CD4-positive, alpha-beta T cell treated with Interferon alpha-2 for 1 hour (primary cell): ENCODE results near the gene PLA2G12B.
"Not testable (repeated sequence)": the region's sequence is repeated elsewhere in the genome, so short reads cannot be mapped to it uniquely, and the experiment has no call there.

Experiments used
- DNase-seq, 2 donors: peaks; one replicate each; pipeline ENCODE4 v3.0.0-alpha.2; 2020 to 2022

Gene PLA2G12B

DNA sequence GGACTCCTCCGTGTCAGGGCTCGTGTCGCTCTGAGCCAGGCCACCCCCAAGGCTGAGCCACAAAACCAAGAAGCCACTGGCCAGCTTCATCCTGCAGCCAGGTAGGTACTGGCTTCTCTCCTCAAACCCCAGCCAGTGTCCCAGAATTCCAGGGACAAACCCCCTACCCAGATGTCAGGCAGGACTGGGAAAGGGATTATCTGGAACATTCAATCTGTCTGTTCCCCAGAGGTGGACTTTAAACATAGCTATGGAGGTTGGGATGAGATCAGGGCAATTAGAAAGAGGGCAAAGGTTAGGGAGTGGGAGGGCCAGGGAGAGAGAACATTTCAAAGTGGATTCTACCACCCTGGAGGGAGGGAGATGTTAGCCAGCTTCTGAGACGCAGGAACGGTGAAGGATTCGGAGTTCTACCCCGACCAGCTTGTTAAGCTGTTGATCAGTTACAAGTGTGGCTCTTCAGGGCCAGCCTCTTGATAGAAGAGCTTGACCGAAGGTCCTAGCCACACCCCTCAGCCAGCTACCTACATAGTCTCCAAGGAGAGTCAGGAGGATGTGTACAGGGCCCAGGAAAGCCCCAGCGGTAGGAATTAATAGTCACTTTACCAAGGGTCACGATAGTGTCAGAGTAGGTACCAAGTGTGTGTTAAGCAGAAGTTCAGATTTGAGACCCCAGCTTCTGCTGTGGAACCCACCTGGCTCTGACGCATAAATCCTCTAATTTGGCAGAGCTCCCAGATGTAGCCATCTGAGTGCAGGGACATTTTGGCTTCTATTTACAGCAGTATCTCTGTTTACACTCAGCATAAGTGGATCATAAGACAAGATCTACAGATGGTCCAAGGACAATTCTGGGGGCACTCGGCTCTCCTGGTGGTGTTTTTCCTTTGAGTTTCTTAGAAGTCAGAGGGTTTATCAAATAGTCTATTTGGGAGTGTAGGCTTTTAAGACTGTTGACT, at the start of gene PLA2G12B:
Gene PLA2G12B (minus strand): TSS at position 211 of the 959 bp plus-strand sequence. CDS start 121 bp downstream, at position 90.
- DNase-seq, result no peak

DNA sequence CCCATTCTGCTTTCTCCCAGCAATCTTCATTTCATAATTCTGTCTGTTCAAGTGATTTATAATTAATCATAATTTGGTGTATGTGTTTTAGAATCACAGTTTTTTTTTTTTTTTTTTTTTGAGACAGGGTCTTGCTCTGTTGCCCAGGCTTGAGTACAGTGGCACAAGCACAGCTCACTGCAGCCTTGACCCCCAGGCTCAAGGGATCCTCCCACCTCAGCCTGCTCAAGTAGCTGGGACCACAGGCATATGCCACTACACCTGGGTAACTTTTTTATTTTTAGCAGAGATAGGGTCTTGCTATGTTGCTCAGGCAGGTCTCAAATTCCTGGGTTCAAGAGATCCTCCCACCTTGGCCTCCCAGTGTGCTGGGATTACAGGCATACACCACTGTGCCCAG, 49.2 kb upstream of the PLA2G12B start:
- DNase-seq, result no peak

- DNase-seq, result no peak
These were observed 46.4 kb upstream of the PLA2G12B start for GRCh38 chr10:73000973-73001372.

GRCh38 chr10:72997099-72997498, 42.5 kb upstream of the PLA2G12B start:
- DNase-seq, result no peak

GRCh38 chr10:72995459-72995858, 40.9 kb upstream of the PLA2G12B start:
- DNase-seq, result not testable (repeated sequence)

- DNase-seq, result not testable (repeated sequence)
These were observed 35.2 kb upstream of the PLA2G12B start for GRCh38 chr10:72989771-72990170.

DNA sequence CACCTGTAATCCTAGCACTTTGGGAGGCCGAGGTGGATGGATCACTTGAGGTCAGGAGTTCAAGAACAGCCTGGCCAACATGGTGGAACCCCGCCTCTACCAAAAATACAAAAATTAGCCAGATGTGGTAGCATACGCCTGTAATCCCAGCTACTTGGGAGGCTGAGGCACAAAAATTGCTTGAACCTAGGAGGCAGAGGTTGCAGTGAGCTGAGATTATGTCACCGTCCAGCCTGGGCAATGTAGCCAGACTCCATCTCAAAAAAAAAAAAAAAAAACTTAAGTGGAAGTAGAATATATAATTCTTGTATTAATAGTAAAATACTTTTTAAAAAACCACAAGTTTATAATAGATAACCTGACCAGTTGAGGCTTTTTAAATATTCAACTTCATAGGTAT, 30.0 kb upstream of the PLA2G12B start:
- DNase-seq, result not testable (repeated sequence)

- DNase-seq, result no peak
These were observed 27.4 kb upstream of the PLA2G12B start for GRCh38 chr10:72981882-72982529.

- no peak for DNase-seq
These were observed 26.6 kb upstream of the PLA2G12B start for GRCh38 chr10:72981028-72981881.

DNA sequence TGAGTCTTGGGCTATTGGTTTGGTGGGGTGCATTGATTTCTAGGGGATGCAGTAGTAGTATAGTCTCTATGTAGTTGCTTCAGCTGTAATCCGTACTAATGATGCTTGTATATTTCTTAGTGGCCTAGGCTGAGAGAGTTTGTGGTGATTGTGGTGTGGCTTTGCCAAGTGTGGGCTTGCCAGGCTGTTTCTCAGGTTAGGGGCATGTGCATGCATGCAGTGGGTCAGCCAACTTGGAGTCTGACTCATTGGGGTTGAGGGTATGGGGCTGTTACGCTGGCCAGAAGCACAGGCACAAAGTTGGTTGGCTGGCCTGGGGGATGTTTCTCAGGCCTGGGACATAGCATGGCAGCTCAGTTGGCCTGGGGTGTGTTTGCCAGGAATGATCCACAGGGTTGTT, 25.7 kb upstream of the PLA2G12B start:
- DNase-seq, result no peak

GRCh38 chr10:72979709-72980108, 25.1 kb upstream of the PLA2G12B start:
- no peak for DNase-seq

DNA sequence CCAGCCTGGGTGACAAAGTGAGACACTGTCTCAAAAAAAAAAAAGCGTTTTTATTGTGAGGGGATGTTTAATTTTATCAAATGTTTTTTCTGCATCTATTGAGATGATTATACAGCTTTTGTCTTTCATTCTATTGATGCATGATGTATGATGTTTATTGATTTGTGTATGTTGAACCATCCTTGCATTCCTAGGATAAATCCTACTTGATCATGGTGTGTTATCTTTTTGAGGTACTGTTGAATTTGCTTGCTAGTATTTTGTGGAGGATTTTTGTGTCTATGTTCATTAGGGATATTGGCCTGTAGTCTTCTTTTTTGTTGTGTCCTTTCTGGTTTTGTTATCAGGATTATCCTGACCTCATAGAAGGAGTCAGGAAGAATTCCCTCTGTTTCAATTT, 22.3 kb upstream of the PLA2G12B start:
- no peak for DNase-seq

GRCh38 chr10:72956001-72956400, 1.4 kb upstream of the PLA2G12B start:
- no peak for DNase-seq

DNA sequence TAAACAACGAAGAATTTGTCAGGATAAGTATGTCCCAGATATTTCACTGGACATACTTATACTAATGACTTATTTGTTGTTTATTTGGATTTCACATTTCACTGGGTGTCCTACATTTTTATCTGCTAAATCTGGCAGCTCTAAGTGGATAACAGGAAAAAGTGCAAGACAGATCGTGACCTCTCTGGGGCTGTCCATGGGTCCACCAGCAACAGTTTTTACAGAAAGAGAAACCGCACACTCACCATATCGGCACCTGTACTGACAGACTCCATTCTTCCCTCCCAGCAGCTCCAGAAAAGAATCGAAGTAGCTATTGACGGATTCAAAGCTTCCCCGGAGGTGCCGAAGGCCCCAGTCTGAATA, 393 bp downstream of the PLA2G12B start:
- DNase-seq, result no peak

DNA sequence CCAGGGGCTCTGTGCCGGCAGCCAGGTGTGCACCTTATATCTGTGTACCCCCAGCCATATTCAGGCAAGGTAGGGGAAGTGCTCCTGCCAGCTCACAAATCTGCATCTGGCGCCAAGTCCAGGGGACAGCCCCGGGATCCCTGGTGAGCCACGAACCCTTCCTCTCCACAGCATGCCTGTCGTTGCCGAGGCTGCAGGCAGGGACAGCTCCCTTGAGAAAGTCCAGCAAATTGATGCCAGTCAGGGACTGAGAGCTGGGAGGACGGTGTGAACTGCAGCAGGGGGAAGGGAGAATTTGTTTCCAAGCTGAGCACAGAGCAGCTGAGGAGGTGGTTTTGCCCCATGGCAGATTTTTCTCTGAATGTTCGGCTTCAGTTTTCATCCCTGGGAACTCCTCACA, 919 bp downstream of the PLA2G12B start:
- no peak for DNase-seq

DNA sequence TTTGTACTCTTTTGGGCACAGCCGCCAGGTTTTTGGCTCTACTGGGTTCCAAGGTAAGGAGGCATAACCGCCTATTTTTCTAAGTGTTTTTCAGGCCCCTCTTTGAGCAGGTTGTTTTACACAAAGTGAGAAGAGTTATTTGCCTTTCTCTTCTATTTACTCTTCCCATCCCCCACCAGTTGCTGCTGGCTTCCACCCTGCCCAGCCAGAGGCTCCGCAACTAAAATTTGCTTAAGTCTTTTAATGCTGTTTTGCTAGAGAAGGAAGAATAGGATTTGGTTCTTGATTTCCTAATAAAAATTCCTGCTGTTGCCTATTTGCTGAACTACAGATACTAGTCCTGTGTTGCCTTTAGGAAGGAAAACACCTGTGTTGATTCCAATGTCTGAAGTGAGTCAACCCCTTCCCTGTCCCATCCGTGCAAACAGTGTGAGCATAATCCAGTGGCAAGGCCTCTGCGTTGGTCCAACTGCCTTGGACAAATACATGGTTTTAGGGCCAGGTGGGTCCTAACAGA, 1.9 kb downstream of the PLA2G12B start:
- DNase-seq, result no peak

DNA sequence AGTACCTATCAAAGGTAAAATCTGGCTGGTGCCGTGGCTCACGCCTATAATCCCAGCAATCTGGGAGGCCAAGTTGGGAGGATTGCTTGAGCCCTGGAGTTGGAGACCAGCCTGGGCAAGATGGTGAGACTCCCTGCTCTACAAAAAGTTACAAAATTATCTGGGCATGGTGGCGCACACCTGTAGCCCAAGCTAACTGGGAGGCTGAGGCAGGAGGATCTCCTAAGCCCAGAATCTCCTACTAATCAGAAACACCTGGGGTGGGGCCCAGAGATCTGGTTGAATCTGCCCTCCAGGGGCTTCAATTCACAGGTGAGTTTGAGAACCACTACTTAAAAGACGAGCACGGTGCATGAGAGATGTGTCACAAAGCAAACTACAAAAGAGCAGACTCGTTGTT, 2.4 kb downstream of the PLA2G12B start:
- DNase-seq, result no peak

GRCh38 chr10:72951760-72952159, 2.8 kb downstream of the PLA2G12B start:
- no peak for DNase-seq

DNA sequence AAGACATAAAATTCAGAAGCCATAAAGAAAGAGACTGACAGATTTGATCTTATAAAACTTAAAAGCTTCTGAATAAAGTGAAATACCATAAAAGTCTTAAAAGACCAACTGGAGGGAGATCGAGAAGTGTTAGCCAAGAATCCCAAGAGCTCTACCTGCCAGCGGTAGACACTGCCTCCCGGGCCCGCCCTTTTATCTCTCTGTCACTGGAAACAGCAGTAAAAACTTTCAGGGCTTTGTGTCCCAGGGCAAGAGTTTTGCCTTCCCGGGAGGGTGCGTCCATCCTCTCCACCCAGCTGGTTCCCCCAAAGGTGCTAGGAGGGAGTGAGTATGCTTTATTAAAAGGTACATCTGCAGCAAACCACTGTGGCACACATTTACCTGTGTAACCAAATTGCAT, 5.8 kb downstream of the PLA2G12B start:
- no peak for DNase-seq

DNA sequence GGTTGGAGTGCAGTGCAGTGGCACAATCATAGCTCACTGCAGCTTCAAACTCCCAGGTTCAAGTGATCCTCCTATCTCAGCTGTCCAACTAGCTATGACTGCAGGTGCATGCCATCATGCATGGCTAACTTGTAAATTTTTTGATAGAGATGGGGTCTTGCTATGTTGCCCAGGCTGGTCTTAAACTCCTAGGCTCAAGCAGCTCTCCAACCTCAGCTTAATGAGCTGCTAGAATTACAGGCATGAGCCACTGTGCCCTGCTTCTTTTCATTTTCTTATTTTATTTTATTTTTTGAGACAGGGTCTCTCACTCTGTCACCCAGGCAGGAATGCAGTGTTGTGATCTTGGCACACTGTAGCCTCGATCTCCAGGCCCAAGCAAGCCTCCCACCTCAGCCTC, 7.6 kb downstream of the PLA2G12B start:
- no peak for DNase-seq

GRCh38 chr10:72943498-72944234, 10.9 kb downstream of the PLA2G12B start:
- DNase-seq, result no peak

- DNase-seq, result no peak
These were observed 19.2 kb downstream of the PLA2G12B start for GRCh38 chr10:72935361-72935760.
